Measurements from ENCODE around the gene PPTC7. TPM values are rescaled to one million over a fixed set of nuclear protein-coding genes. Genes with fewer than 3 reads are reported as not detected.

The PPTC7 gene

GRCh38 chr12:110498984-110499706 is 84.0 kb downstream of the PPTC7 start:
- Histone ChIP-seq H3K4me3 (ENCODE audit: low read length) (no peak overlapping the region), H3K9ac (ENCODE audit: low read depth, low read length) (no peak overlapping the region), H3K4me1 (ENCODE audit: control insufficient read depth, insufficient read depth, low read length) (peaks cover 28% of the 10 kb centered on the region), H3K9me3 (replicated peaks; ENCODE audit: low read length) (no peaks in the 10 kb centered on the region), H3K4me2 (ENCODE audit: low read length) (peak overlapping the region; percentile 88), H3K36me3 (ENCODE audit: insufficient read depth, low read length) (peaks cover 16% of the 10 kb centered on the region), H3K27me3 (ENCODE audit: control insufficient read depth, insufficient read depth, low read length) (no peaks in the 10 kb centered on the region)

Small RNA genes within 50 kb of the gene (small RNA-seq; reads per million reads assigned to genes)
- not detected for gene RF00278
- not detected for gene RN7SL387P

All from skeletal muscle satellite cell (primary cell).